ENCODE measurements around the gene NAPSA.

DNA sequence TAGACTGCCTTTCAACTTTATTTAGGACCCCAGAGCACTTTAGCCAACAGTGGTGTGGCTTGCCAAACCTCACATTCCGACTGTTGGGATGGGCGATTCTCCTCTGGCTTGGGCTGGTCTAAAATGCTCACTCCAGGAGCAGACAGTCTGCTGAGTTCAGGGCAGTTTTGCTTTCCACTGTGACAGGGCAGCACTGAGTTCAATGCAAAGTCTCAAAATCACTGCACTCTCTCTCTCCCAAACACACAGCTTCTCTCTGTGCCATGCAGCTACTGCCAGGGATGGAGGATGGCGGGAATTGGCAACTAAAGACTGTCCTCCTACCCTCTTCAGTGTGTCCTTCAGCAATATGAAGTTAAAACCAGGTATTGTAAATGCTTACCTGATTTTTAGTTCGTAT lies 13.2 kb downstream of the NAPSA start:
- TF ChIP-seq, protein P1, sequence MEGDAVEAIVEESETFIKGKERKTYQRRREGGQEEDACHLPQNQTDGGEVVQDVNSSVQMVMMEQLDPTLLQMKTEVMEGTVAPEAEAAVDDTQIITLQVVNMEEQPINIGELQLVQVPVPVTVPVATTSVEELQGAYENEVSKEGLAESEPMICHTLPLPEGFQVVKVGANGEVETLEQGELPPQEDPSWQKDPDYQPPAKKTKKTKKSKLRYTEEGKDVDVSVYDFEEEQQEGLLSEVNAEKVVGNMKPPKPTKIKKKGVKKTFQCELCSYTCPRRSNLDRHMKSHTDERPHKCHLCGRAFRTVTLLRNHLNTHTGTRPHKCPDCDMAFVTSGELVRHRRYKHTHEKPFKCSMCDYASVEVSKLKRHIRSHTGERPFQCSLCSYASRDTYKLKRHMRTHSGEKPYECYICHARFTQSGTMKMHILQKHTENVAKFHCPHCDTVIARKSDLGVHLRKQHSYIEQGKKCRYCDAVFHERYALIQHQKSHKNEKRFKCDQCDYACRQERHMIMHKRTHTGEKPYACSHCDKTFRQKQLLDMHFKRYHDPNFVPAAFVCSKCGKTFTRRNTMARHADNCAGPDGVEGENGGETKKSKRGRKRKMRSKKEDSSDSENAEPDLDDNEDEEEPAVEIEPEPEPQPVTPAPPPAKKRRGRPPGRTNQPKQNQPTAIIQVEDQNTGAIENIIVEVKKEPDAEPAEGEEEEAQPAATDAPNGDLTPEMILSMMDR (conservative IDR thresholded peaks at IDR 0.05 in 1 of 2, IDR thresholded peaks at IDR 0.05 in 1 of 2; ENCODE audit: low read depth in 1 of 2, low read length in 2 of 2): no peak
- no peak for TF ChIP-seq EZH2 (IDR thresholded peaks at IDR 0.05; ENCODE audit: low read length, missing control alignments)

Data from fibroblast of lung (primary cell).